HG03571 (cell line): Measurements from ENCODE around the gene SLC25A45.
"Not testable (repeated sequence)": the region's sequence is repeated elsewhere in the genome, so short reads cannot be mapped to it uniquely, and the experiment has no call there.

Source experiments
- ATAC-seq: cut with Tn5 transposase; IDR thresholded peaks from one replicate; pipeline ENCODE4 v1.9.1; 2021; ENCODE audit not compliant: unreplicated experiment

Gene SLC25A45

GRCh38 chr11:65363770-65364169, 18.7 kb downstream of the SLC25A45 start:
- ATAC-seq, result no peak

GRCh38 chr11:65362966-65363365, 19.5 kb downstream of the SLC25A45 start:
- ATAC-seq, result no peak

- peak; percentile 60 for ATAC-seq
Observed at GRCh38 chr11:65362320-65362931, 20.0 kb downstream of the SLC25A45 start.

- no peak for ATAC-seq
Observed at GRCh38 chr11:65357856-65358356, 24.5 kb downstream of the SLC25A45 start.

GRCh38 chr11:65356394-65356972, 26.0 kb downstream of the SLC25A45 start:
- no peak for ATAC-seq

- no peak for ATAC-seq
Observed at GRCh38 chr11:65355776-65356393, 26.6 kb downstream of the SLC25A45 start.

- peak; percentile 17 for ATAC-seq
Observed at GRCh38 chr11:65355013-65355775, 27.3 kb downstream of the SLC25A45 start.

GRCh38 chr11:65354265-65355012, 28.0 kb downstream of the SLC25A45 start, which contains the start of gene TIGD3:
TSS of gene TIGD3 (plus strand) at chr11:65354751. CDS start at chr11:65355809, 1,058 bp downstream.
- peak; percentile 83 for ATAC-seq

- no peak for ATAC-seq
Observed at GRCh38 chr11:65353900-65354264, 28.6 kb downstream of the SLC25A45 start.

- no peak for ATAC-seq
Observed at GRCh38 chr11:65353376-65353775, 29.1 kb downstream of the SLC25A45 start.

- ATAC-seq, result no peak
Observed at GRCh38 chr11:65352783-65353182, 29.7 kb downstream of the SLC25A45 start.

- no peak for ATAC-seq
Observed at GRCh38 chr11:65351511-65351910, 30.9 kb downstream of the SLC25A45 start.

- ATAC-seq, result no peak
Observed at GRCh38 chr11:65341856-65342255, 40.6 kb downstream of the SLC25A45 start.

- ATAC-seq, result no peak
Observed at GRCh38 chr11:65340226-65340625, 42.2 kb downstream of the SLC25A45 start.

- ATAC-seq, result no peak
Observed at GRCh38 chr11:65338676-65339075, 43.8 kb downstream of the SLC25A45 start.

GRCh38 chr11:65334696-65335295, 47.6 kb downstream of the SLC25A45 start:
- ATAC-seq, result no peak

- not testable (repeated sequence) for ATAC-seq
Observed at GRCh38 chr11:65332591-65332990, 49.9 kb downstream of the SLC25A45 start.

GRCh38 chr11:65330544-65330943, 51.9 kb downstream of the SLC25A45 start:
- no peak for ATAC-seq

GRCh38 chr11:65329944-65330403, 52.5 kb downstream of the SLC25A45 start:
- ATAC-seq, result no peak

- ATAC-seq, result no peak
Observed at GRCh38 chr11:65329478-65329877, 53.0 kb downstream of the SLC25A45 start.
